ENCODE data around the gene TMPRSS11D. TPM values are rescaled to one million over a fixed set of nuclear protein-coding genes. Genes with fewer than 3 reads are reported as not detected.

The TMPRSS11D gene
- total and polyA plus RNA-seq, 2 of the 8 experiments (the other 6 are each of a cell fraction or from before 2014, with no cell fraction given): not detected

DNA sequence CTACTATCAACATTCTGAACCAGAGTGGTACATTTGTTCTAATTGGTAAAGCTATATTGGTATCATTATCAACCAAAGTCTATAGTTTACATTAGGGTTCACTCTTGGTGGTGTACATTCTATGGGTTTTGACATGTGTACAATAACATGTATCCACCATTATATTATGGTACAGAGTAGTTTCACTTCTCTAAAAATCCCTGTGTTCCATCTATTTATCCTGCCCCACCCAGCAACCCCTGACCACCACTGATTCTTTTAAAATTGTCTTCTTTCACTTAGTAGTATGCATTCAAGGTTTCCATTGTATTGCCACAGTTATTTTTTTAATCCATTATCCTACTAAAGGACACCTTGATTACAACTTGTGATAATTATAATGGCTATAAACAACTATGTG, 15.3 kb upstream of the TMPRSS11D start:
- H2BK15ac ChIP-seq (ENCODE audit: low read length): no peak overlapping the region
- no peaks in the 10 kb centered on the region for H4K20me1 ChIP-seq (replicated peaks in 1 of 2; ENCODE audit: control insufficient read depth in 1 of 2, insufficient read depth in 2 of 2, low read length in 2 of 2)
- H3K4ac ChIP-seq (replicated peaks; ENCODE audit: insufficient read length, low read depth, low read length): no peak overlapping the region
- no peak overlapping the region for H2BK5ac ChIP-seq (ENCODE audit: low read depth, low read length)
- no peak overlapping the region for H2BK12ac ChIP-seq (ENCODE audit: low read depth, low read length)
- no peak overlapping the region for H4K8ac ChIP-seq (ENCODE audit: extremely low read depth, insufficient read depth, low read length)
- H3K18ac ChIP-seq (ENCODE audit: extremely low read depth, low read length): no peak overlapping the region
- no peak overlapping the region for H3K4me2 ChIP-seq (ENCODE audit: insufficient read depth in 1 of 2, low read depth in 2 of 2, low read length in 2 of 2)
- H2BK20ac ChIP-seq (ENCODE audit: low read length): no peak overlapping the region
- FAIRE-seq (no peak), DNase-seq (ENCODE audit: low read depth in 1 of 2, low spot score in 2 of 2) (no peak)
- H2BK120ac ChIP-seq (replicated peaks; ENCODE audit: low read depth, low read length): no peak overlapping the region
- POLR2A ChIA-PET (ENCODE audit: partially characterized antibody): no interaction called here
- H3K23ac ChIP-seq (ENCODE audit: insufficient read length): no peak overlapping the region
- H3K23me2 ChIP-seq (ENCODE audit: low read depth, low read length): no peaks in the 10 kb centered on the region
- H3K27ac ChIP-seq (ENCODE audit: low read depth, low read length): no peak overlapping the region
- peaks cover 0 to 1% (median 0%) of the 10 kb centered on the region in 4 experiments; a peak in 1 of 7 replicates for H3K27me3 ChIP-seq (replicated peaks in 1 of 4; ENCODE audit: control insufficient read depth in 3 of 4, extremely low read depth in 1 of 4, insufficient read depth in 3 of 4, low read length in 3 of 4)
- TF ChIP-seq CBX8 (IDR thresholded peaks at IDR 0.05; ENCODE audit: borderline replicate concordance, low read depth, low read length) (no peak), TAF7 (optimal IDR thresholded peaks at IDR 0.05; ENCODE audit: borderline replicate concordance, low read depth, low read length) (no peak), RAD21 (IDR thresholded peaks at IDR 0.05 in 1 of 2, conservative IDR thresholded peaks at IDR 0.05 in 1 of 2; ENCODE audit: low read depth in 2 of 2, low read length in 2 of 2) (no peak), RBBP5 (IDR thresholded peaks at IDR 0.05; ENCODE audit: borderline replicate concordance, low read depth, low read length) (no peak), CEBPB (IDR thresholded peaks at IDR 0.05; ENCODE audit: low read depth, low read length) (no peak), FOSL1 (IDR thresholded peaks at IDR 0.05; ENCODE audit: insufficient read depth, low read depth, low read length) (no peak), NRF1 (IDR thresholded peaks at IDR 0.05; ENCODE audit: low read depth, low read length) (no peak), TAF1 (IDR thresholded peaks at IDR 0.05; ENCODE audit: low read depth, low read length) (no peak), GTF2F1 (IDR thresholded peaks at IDR 0.05; ENCODE audit: borderline replicate concordance, low read depth, low read length) (no peak)
- TF ChIP-seq, protein P1, sequence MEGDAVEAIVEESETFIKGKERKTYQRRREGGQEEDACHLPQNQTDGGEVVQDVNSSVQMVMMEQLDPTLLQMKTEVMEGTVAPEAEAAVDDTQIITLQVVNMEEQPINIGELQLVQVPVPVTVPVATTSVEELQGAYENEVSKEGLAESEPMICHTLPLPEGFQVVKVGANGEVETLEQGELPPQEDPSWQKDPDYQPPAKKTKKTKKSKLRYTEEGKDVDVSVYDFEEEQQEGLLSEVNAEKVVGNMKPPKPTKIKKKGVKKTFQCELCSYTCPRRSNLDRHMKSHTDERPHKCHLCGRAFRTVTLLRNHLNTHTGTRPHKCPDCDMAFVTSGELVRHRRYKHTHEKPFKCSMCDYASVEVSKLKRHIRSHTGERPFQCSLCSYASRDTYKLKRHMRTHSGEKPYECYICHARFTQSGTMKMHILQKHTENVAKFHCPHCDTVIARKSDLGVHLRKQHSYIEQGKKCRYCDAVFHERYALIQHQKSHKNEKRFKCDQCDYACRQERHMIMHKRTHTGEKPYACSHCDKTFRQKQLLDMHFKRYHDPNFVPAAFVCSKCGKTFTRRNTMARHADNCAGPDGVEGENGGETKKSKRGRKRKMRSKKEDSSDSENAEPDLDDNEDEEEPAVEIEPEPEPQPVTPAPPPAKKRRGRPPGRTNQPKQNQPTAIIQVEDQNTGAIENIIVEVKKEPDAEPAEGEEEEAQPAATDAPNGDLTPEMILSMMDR (IDR thresholded peaks at IDR 0.05; ENCODE audit: control extremely low read depth in 1 of 3, insufficient read depth in 1 of 3, low read depth in 1 of 3, low read length in 3 of 3): no peak
- TF ChIP-seq, protein P2, sequence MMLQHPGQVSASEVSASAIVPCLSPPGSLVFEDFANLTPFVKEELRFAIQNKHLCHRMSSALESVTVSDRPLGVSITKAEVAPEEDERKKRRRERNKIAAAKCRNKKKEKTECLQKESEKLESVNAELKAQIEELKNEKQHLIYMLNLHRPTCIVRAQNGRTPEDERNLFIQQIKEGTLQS (IDR thresholded peaks at IDR 0.05; ENCODE audit: insufficient read depth, low read depth, low read length): no peak
- H3K4me1 ChIP-seq (replicated peaks in 1 of 4; ENCODE audit: control insufficient read depth in 3 of 4, insufficient read depth in 4 of 4, low read length in 3 of 4): no peaks in the 10 kb centered on the region
- CTCF ChIA-PET (ENCODE audit: partially characterized antibody): interaction anchor here (6.1 kb wide), 1 partner anchor 12 kb away, joined by 56 read pairs; no protein-coding TSS in a partner anchor
- H4K91ac ChIP-seq (replicated peaks; ENCODE audit: insufficient read length, low read length): no peak overlapping the region
- H4K5ac ChIP-seq (ENCODE audit: insufficient read length, low read depth, low read length): no peak overlapping the region
- H3K9ac ChIP-seq (replicated peaks in 1 of 4; ENCODE audit: extremely low read depth in 1 of 4, low read depth in 3 of 4, low read length in 3 of 4): no peak overlapping the region
- no peaks in the 10 kb centered on the region for H3K79me1 ChIP-seq (ENCODE audit: low read depth, low read length)
- H3K56ac ChIP-seq (replicated peaks; ENCODE audit: insufficient read length, low read depth, low read length): no peak overlapping the region
- H3K9me3 ChIP-seq (ENCODE audit: insufficient read depth in 2 of 2, low read depth in 1 of 2, low read length in 1 of 2): peaks cover 0 to 7% of the 10 kb centered on the region in 2 experiments; a peak in 1 of 4 replicates
- H3K14ac ChIP-seq (ENCODE audit: insufficient read length): no peak overlapping the region
- no peak overlapping the region for H2AFZ ChIP-seq (ENCODE audit: low read length)
- no peak overlapping the region for H3K4me3 ChIP-seq (ENCODE audit: extremely low read depth in 1 of 4, insufficient read depth in 2 of 4, low read depth in 3 of 4, low read length in 4 of 4)
- no peak overlapping the region for H2AK5ac ChIP-seq (ENCODE audit: low read depth, low read length)
- no peaks in the 10 kb centered on the region for H3K36me3 ChIP-seq (ENCODE audit: control insufficient read depth in 2 of 4, insufficient read depth in 4 of 4, low read length in 3 of 4)
- no peaks in the 10 kb centered on the region for H3K79me2 ChIP-seq (ENCODE audit: control insufficient read depth in 1 of 2, insufficient read depth in 2 of 2, low read length in 2 of 2)
